Measurements from ENCODE around the gene PDHX. TPM values are rescaled to one million over a fixed set of nuclear protein-coding genes. Genes with fewer than 3 reads are reported as not detected.
"Not testable (repeated sequence)": the region's sequence is repeated elsewhere in the genome, so short reads cannot be mapped to it uniquely, and the experiment has no call there.

Gene PDHX
- total RNA-seq, 1 donor from 2014 or later, result 118 TPM

- no peak for DNase-seq (ENCODE audit: low spot score)
- intact Hi-C loops (cut with DNase I), result no loop called here
These were observed 92.9 kb downstream of the PDHX start for GRCh38 chr11:35009191-35009943.

- intact Hi-C loops (cut with DNase I), result no loop called here
- DNase-seq (ENCODE audit: low spot score), result no peak
These were observed 93.5 kb downstream of the PDHX start for GRCh38 chr11:35009944-35010342.

- intact Hi-C loops (cut with DNase I), result no loop called here
- no peak for DNase-seq (ENCODE audit: low spot score)
These were observed 94.2 kb downstream of the PDHX start for GRCh38 chr11:35010654-35011053.

- no peak for DNase-seq (ENCODE audit: low spot score)
- intact Hi-C loops (cut with DNase I), result no loop called here
These were observed 95.0 kb downstream of the PDHX start for GRCh38 chr11:35011389-35011788.

GRCh38 chr11:35011944-35012343 lies 95.5 kb downstream of the PDHX start:
- DNase-seq (ENCODE audit: low spot score), result no peak
- intact Hi-C loops (cut with DNase I), result no loop called here

- intact Hi-C loops (cut with DNase I), result no loop called here
- DNase-seq (ENCODE audit: low spot score), result no peak
These were observed 96.2 kb downstream of the PDHX start for GRCh38 chr11:35012467-35013191.

GRCh38 chr11:35013514-35014233 lies 97.3 kb downstream of the PDHX start:
- intact Hi-C loops (cut with DNase I), result no loop called here
- no peak for DNase-seq (ENCODE audit: low spot score)

GRCh38 chr11:35014346-35014745 lies 97.9 kb downstream of the PDHX start:
- intact Hi-C loops (cut with DNase I), result no loop called here
- no peak for DNase-seq (ENCODE audit: low spot score)

GRCh38 chr11:35015621-35016387 lies 99.4 kb downstream of the PDHX start:
- intact Hi-C loops (cut with DNase I), result no loop called here
- no peak for DNase-seq (ENCODE audit: low spot score)

GRCh38 chr11:35016916-35017315 lies 100.5 kb downstream of the PDHX start:
- intact Hi-C loops (cut with DNase I), result no loop called here
- DNase-seq (ENCODE audit: low spot score), result no peak

GRCh38 chr11:35017528-35018342 lies 101.3 kb downstream of the PDHX start:
- intact Hi-C loops (cut with DNase I), result no loop called here
- no peak for DNase-seq (ENCODE audit: low spot score)

- intact Hi-C loops (cut with DNase I), result no loop called here
- no peak for DNase-seq (ENCODE audit: low spot score)
These were observed 105.2 kb downstream of the PDHX start for GRCh38 chr11:35021589-35021988.

- intact Hi-C loops (cut with DNase I); DNase-seq (ENCODE audit: low spot score): not testable (repeated sequence)
These were observed 107.5 kb downstream of the PDHX start for GRCh38 chr11:35023940-35024339.

- DNase-seq (ENCODE audit: low spot score); intact Hi-C loops (cut with DNase I): not testable (repeated sequence)
These were observed 111.6 kb downstream of the PDHX start for GRCh38 chr11:35028007-35028406.

GRCh38 chr11:35029979-35030682 lies 113.7 kb downstream of the PDHX start:
- no peak for DNase-seq (ENCODE audit: low spot score)
- intact Hi-C loops (cut with DNase I), result loop anchor here (5.0 kb wide), 1 partner anchor 72 kb away; no protein-coding TSS in a partner anchor

GRCh38 chr11:35030716-35031213 lies 114.3 kb downstream of the PDHX start:
- intact Hi-C loops (cut with DNase I), result loop anchor here (5.0 kb wide), 1 partner anchor 72 kb away; no protein-coding TSS in a partner anchor
- DNase-seq (ENCODE audit: low spot score), result peak; percentile 85

GRCh38 chr11:35031346-35031745 lies 114.9 kb downstream of the PDHX start:
- no peak for DNase-seq (ENCODE audit: low spot score)
- intact Hi-C loops (cut with DNase I), result loop anchor here (5.0 kb wide), 1 partner anchor 71 kb away; no protein-coding TSS in a partner anchor

- intact Hi-C loops (cut with DNase I), result loop anchor here (5.0 kb wide), 1 partner anchor 70 kb away; no protein-coding TSS in a partner anchor
- no peak for DNase-seq (ENCODE audit: low spot score)
These were observed 115.4 kb downstream of the PDHX start for GRCh38 chr11:35031867-35032266.

Measured in cardiac septum (tissue), 1 donor.